HEK293 (cell line): ENCODE measurements around the gene STOX2.

Experiments
- HOXA7 ChIP-seq: sonication (generic); formaldehyde crosslinking; IDR thresholded peaks from 2 replicates; pipeline ENCODE4 v1.8.1; 2022; ENCODE audit warnings: missing genetic modification reagents, borderline replicate concordance
- INSM2 ChIP-seq: fragments of 450-650 bp; formaldehyde crosslinking; IDR thresholded peaks from 2 replicates; pipeline ENCODE4 v1.5.1; 2016; ENCODE audit warnings: missing biosample characterization, missing genetic modification characterization
- PRDM2 ChIP-seq: fragments of 450-650 bp; formaldehyde crosslinking; IDR thresholded peaks from 2 replicates; pipeline ENCODE4 v1.5.1; 2016; ENCODE audit warnings: missing biosample characterization, missing genetic modification characterization, borderline replicate concordance
- RBAK ChIP-seq: fragments of 450-650 bp; formaldehyde crosslinking; IDR thresholded peaks from 2 replicates; pipeline ENCODE4 v1.5.1; 2016; ENCODE audit warnings: missing biosample characterization, missing genetic modification characterization
- SP3 ChIP-seq: fragments of 450-650 bp; formaldehyde crosslinking; IDR thresholded peaks from 2 replicates; pipeline ENCODE4 v1.5.1; 2016; ENCODE audit warnings: missing biosample characterization, missing genetic modification characterization
- YY1 ChIP-seq: fragments of 450-650 bp; formaldehyde crosslinking; IDR thresholded peaks from 2 replicates; pipeline ENCODE4 v1.5.1; 2018; ENCODE audit warnings: missing biosample characterization, missing genetic modification characterization
- ZBTB1 ChIP-seq: fragments of 450-650 bp; formaldehyde crosslinking; IDR thresholded peaks from 2 replicates; pipeline ENCODE4 v1.5.1; 2016; ENCODE audit warnings: missing biosample characterization, missing genetic modification characterization
- ZNF138 ChIP-seq: fragments of 450-650 bp; formaldehyde crosslinking; IDR thresholded peaks from 2 replicates; pipeline ENCODE4 v1.5.1; 2016; ENCODE audit warnings: missing biosample characterization, missing genetic modification characterization, borderline replicate concordance
- ZNF16 ChIP-seq: fragments of 450-650 bp; formaldehyde crosslinking; IDR thresholded peaks from 2 replicates; pipeline ENCODE4 v1.5.1; 2016; ENCODE audit warnings: low read depth, missing biosample characterization, missing genetic modification characterization
- ZNF239 ChIP-seq: fragments of 450-650 bp; formaldehyde crosslinking; IDR thresholded peaks from 2 replicates; pipeline ENCODE4 v1.5.1; 2016; ENCODE audit warnings: missing biosample characterization, missing genetic modification characterization
- ZNF354C ChIP-seq: fragments of 450-650 bp; formaldehyde crosslinking; IDR thresholded peaks from 2 replicates; pipeline ENCODE4 v1.5.1; 2016; ENCODE audit warnings: missing biosample characterization, missing genetic modification characterization, low read depth, borderline replicate concordance
- ZNF426 ChIP-seq: fragments of 450-650 bp; formaldehyde crosslinking; IDR thresholded peaks from 2 replicates; pipeline ENCODE4 v1.5.1; 2017; ENCODE audit warnings: missing biosample characterization, missing genetic modification characterization, mild to moderate bottlenecking, inconsistent platforms, moderate library complexity
- ZNF433 ChIP-seq: fragments of 450-650 bp; formaldehyde crosslinking; IDR thresholded peaks from 2 replicates; pipeline ENCODE4 v1.5.1; 2016; ENCODE audit warnings: missing biosample characterization, missing genetic modification characterization, low read depth
- ZNF530 ChIP-seq: fragments of 450-650 bp; formaldehyde crosslinking; IDR thresholded peaks from 2 replicates; pipeline ENCODE4 v1.5.1; 2016; ENCODE audit warnings: low read depth, missing biosample characterization, missing genetic modification characterization
- ZNF747 ChIP-seq: fragments of 450-650 bp; formaldehyde crosslinking; IDR thresholded peaks from 2 replicates; pipeline ENCODE4 v1.5.1; 2016; ENCODE audit warnings: missing biosample characterization, missing genetic modification characterization
- ZNF777 ChIP-seq: fragments of 450-650 bp; formaldehyde crosslinking; IDR thresholded peaks from 2 replicates; pipeline ENCODE4 v1.5.1; 2017; ENCODE audit warnings: missing biosample characterization, missing genetic modification characterization, borderline replicate concordance
- ZNF830 ChIP-seq: fragments of 450-650 bp; IDR thresholded peaks from 2 replicates; pipeline ENCODE4 v1.5.0; 2018; ENCODE audit warnings: missing biosample characterization, missing genetic modification characterization, low read depth, mild to moderate bottlenecking, moderate library complexity
- ZNF837 ChIP-seq: fragments of 450-650 bp; formaldehyde crosslinking; IDR thresholded peaks from 2 replicates; pipeline ENCODE4 v1.5.1; 2016; ENCODE audit warnings: missing biosample characterization, missing genetic modification characterization
- ZSCAN23 ChIP-seq: fragments of 450-650 bp; formaldehyde crosslinking; IDR thresholded peaks from 2 replicates; pipeline ENCODE4 v1.5.1; 2016; ENCODE audit warnings: missing biosample characterization, missing genetic modification characterization
- TF ChIP-seq, protein P1 (sequence below): fragments of 450-650 bp; formaldehyde crosslinking; IDR thresholded peaks from 2 replicates; pipeline ENCODE4 v1.5.1; 2016; ENCODE audit warnings: missing biosample characterization, missing genetic modification characterization
- TF ChIP-seq, protein P2 (sequence below): fragments of 450-650 bp; formaldehyde crosslinking; IDR thresholded peaks from 2 replicates; pipeline ENCODE4 v1.5.1; 2016; ENCODE audit warnings: missing biosample characterization, missing genetic modification characterization, borderline replicate concordance
- TF ChIP-seq, protein P3 (sequence below): fragments of 450-650 bp; formaldehyde crosslinking; IDR thresholded peaks from 2 replicates; pipeline ENCODE4 v1.5.1; 2016; ENCODE audit warnings: missing biosample characterization, missing genetic modification characterization
- TF ChIP-seq, protein P4 (sequence below): fragments of 450-650 bp; formaldehyde crosslinking; IDR thresholded peaks from 2 replicates; pipeline ENCODE4 v1.5.1; 2016; ENCODE audit warnings: missing biosample characterization, missing genetic modification characterization, low read depth

The STOX2 gene

GRCh38 chr4:183876268-183876934 is 28.7 kb upstream of the STOX2 start (continued):
- peak; percentile 64 for TF ChIP-seq INSM2 (tag by site-specific recombination)
- TF ChIP-seq ZNF433 (tag by site-specific recombination), result no peak
- TF ChIP-seq, protein P1, sequence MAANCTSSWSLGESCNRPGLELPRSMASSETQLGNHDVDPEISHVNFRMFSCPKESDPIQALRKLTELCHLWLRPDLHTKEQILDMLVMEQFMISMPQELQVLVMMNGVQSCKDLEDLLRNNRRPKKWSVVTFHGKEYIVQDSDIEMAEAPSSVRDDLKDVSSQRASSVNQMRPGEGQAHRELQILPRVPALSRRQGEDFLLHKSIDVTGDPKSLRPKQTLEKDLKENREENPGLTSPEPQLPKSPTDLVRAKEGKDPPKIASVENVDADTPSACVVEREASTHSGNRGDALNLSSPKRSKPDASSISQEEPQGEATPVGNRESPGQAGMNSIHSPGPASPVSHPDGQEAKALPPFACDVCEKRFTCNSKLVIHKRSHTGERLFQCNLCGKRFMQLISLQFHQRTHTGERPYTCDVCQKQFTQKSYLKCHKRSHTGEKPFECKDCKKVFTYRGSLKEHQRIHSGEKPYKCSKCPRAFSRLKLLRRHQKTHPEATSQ (tag by site-specific recombination), result no peak
- TF ChIP-seq, protein P2, sequence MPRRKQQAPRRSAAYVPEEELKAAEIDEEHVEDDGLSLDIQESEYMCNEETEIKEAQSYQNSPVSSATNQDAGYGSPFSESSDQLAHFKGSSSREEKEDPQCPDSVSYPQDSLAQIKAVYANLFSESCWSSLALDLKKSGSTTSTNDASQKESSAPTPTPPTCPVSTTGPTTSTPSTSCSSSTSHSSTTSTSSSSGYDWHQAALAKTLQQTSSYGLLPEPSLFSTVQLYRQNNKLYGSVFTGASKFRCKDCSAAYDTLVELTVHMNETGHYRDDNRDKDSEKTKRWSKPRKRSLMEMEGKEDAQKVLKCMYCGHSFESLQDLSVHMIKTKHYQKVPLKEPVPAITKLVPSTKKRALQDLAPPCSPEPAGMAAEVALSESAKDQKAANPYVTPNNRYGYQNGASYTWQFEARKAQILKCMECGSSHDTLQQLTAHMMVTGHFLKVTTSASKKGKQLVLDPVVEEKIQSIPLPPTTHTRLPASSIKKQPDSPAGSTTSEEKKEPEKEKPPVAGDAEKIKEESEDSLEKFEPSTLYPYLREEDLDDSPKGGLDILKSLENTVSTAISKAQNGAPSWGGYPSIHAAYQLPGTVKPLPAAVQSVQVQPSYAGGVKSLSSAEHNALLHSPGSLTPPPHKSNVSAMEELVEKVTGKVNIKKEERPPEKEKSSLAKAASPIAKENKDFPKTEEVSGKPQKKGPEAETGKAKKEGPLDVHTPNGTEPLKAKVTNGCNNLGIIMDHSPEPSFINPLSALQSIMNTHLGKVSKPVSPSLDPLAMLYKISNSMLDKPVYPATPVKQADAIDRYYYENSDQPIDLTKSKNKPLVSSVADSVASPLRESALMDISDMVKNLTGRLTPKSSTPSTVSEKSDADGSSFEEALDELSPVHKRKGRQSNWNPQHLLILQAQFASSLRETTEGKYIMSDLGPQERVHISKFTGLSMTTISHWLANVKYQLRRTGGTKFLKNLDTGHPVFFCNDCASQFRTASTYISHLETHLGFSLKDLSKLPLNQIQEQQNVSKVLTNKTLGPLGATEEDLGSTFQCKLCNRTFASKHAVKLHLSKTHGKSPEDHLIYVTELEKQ (tag by site-specific recombination), result peak; percentile 54; the same call in 1 of the 2 replicates
- no peak for TF ChIP-seq ZBTB1
- TF ChIP-seq ZNF239 (tag by site-specific recombination), result no peak
- TF ChIP-seq ZNF16 (tag by site-specific recombination), result no peak
- TF ChIP-seq ZNF138 (tag by site-specific recombination), result no peak
- TF ChIP-seq YY1 (tag by site-specific recombination), result no peak
- peak; percentile 51; the same call in 1 of the 2 replicates for TF ChIP-seq SP3 (tag by site-specific recombination)
- TF ChIP-seq ZSCAN23 (tag by site-specific recombination), result 0 out of 2 replicates have a peak, but pooled peaks have one; percentile 31
- no peak for TF ChIP-seq PRDM2 (tag by site-specific recombination)
- TF ChIP-seq ZNF530 (tag by site-specific recombination), result no peak
- TF ChIP-seq ZNF354C (tag by site-specific recombination), result no peak
- TF ChIP-seq ZNF426, result no peak
- TF ChIP-seq RBAK (tag by site-specific recombination), result no peak
- no peak for TF ChIP-seq ZNF830 (tag by site-specific recombination)
- TF ChIP-seq, protein P3, sequence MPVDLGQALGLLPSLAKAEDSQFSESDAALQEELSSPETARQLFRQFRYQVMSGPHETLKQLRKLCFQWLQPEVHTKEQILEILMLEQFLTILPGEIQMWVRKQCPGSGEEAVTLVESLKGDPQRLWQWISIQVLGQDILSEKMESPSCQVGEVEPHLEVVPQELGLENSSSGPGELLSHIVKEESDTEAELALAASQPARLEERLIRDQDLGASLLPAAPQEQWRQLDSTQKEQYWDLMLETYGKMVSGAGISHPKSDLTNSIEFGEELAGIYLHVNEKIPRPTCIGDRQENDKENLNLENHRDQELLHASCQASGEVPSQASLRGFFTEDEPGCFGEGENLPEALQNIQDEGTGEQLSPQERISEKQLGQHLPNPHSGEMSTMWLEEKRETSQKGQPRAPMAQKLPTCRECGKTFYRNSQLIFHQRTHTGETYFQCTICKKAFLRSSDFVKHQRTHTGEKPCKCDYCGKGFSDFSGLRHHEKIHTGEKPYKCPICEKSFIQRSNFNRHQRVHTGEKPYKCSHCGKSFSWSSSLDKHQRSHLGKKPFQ (tag by site-specific recombination), result no peak
- TF ChIP-seq HOXA7 (CRISPR knock-in tag), result no peak
- TF ChIP-seq ZNF837, result no peak
- no peak for TF ChIP-seq ZNF777 (tag by site-specific recombination)
- TF ChIP-seq, protein P4, sequence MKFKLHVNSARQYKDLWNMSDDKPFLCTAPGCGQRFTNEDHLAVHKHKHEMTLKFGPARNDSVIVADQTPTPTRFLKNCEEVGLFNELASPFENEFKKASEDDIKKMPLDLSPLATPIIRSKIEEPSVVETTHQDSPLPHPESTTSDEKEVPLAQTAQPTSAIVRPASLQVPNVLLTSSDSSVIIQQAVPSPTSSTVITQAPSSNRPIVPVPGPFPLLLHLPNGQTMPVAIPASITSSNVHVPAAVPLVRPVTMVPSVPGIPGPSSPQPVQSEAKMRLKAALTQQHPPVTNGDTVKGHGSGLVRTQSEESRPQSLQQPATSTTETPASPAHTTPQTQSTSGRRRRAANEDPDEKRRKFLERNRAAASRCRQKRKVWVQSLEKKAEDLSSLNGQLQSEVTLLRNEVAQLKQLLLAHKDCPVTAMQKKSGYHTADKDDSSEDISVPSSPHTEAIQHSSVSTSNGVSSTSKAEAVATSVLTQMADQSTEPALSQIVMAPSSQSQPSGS (tag by site-specific recombination), result peak; percentile 97
- no peak for TF ChIP-seq ZNF747 (tag by site-specific recombination)
